ENCODE measurements around the gene DGKI. TPM values are rescaled to one million over a fixed set of nuclear protein-coding genes. Genes with fewer than 3 reads are reported as not detected.

DGKI gene
- total and polyA plus RNA-seq, 7 donors, result under 0.01 to 0.56 (median 0.44) TPM; not detected in 2

DNA sequence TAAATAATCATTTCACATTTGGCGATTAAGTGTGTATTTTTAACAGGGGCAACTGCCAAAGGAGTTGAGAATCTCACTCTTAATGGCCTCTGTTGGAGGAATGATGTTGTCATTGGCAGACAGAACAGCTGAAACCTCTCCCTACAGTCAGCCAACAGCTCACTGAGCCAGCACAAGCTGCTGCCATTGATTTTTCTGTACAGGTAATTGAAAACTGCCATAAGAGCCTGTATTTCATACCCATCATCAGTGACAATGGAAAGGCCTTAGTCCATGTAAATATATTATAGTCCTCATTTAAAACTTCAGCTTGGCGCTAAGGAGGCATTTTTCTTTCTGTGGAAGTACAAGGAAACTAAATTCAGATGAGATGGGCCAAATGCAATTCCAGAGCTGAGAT lies 475.2 kb downstream of the DGKI start:
- H3K27me3 ChIP-seq (ENCODE audit: insufficient read depth in 3 of 3, low read length in 2 of 3), result no peaks in the 10 kb centered on the region
- no peak overlapping the region for H3K27ac ChIP-seq
- H3K36me3 ChIP-seq (ENCODE audit: insufficient read depth in 1 of 2, low read depth in 1 of 2), result no peaks in the 10 kb centered on the region
- no peak for ATAC-seq
- no peak overlapping the region for H3K4me3 ChIP-seq
- no peaks in the 10 kb centered on the region for H3K4me1 ChIP-seq
- intact Hi-C loops (cut with DNase I), result no loop called here
- 68 to 79% (median 78%) methylated on average over 2 of the region's 2 CpGs for WGBS, 3 donors
- TF ChIP-seq CTCF (IDR thresholded peaks at IDR 0.05), result no peak
- H3K9me3 ChIP-seq, result no peaks in the 10 kb centered on the region
- no peak for DNase-seq

DNA sequence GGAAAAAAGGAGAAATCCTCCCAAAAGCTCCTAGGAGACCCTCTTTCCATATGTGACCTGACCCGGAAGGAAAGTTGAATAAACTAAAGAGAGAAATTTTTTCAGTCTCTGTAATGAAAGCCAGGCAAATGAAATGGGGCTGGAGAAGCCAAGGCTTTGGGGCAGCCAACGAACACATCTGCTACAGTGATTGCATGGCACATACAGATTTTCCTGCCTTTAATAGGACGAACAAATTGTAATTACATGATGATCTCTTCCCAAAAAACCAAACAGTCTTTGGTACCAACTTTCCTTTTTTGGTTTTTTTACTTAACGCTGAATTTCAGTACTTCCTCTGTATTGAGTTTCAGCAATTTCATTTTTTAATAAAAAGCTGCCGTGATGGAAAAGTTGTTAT lies 479.8 kb downstream of the DGKI start:
- TF ChIP-seq CTCF (IDR thresholded peaks at IDR 0.05), result no peak
- ATAC-seq, result no peak
- WGBS, 3 donors, result 27 to 44% (median 34%) methylated on average over 5 of the region's 5 CpGs

GRCh38 chr7:137363683-137364082 lies 483.1 kb downstream of the DGKI start:
- Histone ChIP-seq H3K4me1 (no peaks in the 10 kb centered on the region), H3K4me3 (no peak overlapping the region), H3K9me3 (no peaks in the 10 kb centered on the region), H3K36me3 (ENCODE audit: insufficient read depth in 1 of 2, low read depth in 1 of 2) (no peaks in the 10 kb centered on the region), H3K27ac (no peak overlapping the region), H3K27me3 (ENCODE audit: insufficient read depth in 3 of 3, low read length in 2 of 3) (no peaks in the 10 kb centered on the region)
- intact Hi-C loops (cut with DNase I), result no loop called here
- 91 to 97% (median 91%) methylated on average over 6 of the region's 6 CpGs for WGBS, 3 donors
- DNase-seq (no peak), ATAC-seq (no peak)
- no peak for TF ChIP-seq CTCF (IDR thresholded peaks at IDR 0.05)

More for the DNA sequence above, 479.8 kb downstream of the DGKI start:
- Histone ChIP-seq H3K4me3 (no peak overlapping the region), H3K27me3 (ENCODE audit: insufficient read depth in 3 of 3, low read length in 2 of 3) (no peaks in the 10 kb centered on the region), H3K9me3 (no peaks in the 10 kb centered on the region), H3K4me1 (no peaks in the 10 kb centered on the region), H3K27ac (no peak overlapping the region), H3K36me3 (ENCODE audit: insufficient read depth in 1 of 2, low read depth in 1 of 2) (no peaks in the 10 kb centered on the region)
- no peak for DNase-seq
- intact Hi-C loops (cut with DNase I), result no loop called here

- no peak for DNase-seq
- Histone ChIP-seq H3K4me3 (no peak overlapping the region), H3K27me3 (ENCODE audit: insufficient read depth in 3 of 3, low read length in 2 of 3) (no peaks in the 10 kb centered on the region), H3K27ac (no peak overlapping the region), H3K4me1 (no peaks in the 10 kb centered on the region), H3K9me3 (no peaks in the 10 kb centered on the region), H3K36me3 (ENCODE audit: insufficient read depth in 1 of 2, low read depth in 1 of 2) (no peaks in the 10 kb centered on the region)
- 42 to 89% (median 43%) methylated on average over 1 of the region's 1 CpG for WGBS, 3 donors
- TF ChIP-seq CTCF (IDR thresholded peaks at IDR 0.05), result no peak
- no peak for ATAC-seq
- intact Hi-C loops (cut with DNase I), result no loop called here
Observed at GRCh38 chr7:137360087-137360679, 486.6 kb downstream of the DGKI start.

GRCh38 chr7:137354961-137355360 lies 491.8 kb downstream of the DGKI start:
- DNase-seq (no peak), ATAC-seq (no peak)
- H3K9me3 ChIP-seq, result peaks cover 3% of the 10 kb centered on the region
- no peaks in the 10 kb centered on the region for H3K27me3 ChIP-seq (ENCODE audit: insufficient read depth in 3 of 3, low read length in 2 of 3)
- no peak overlapping the region for H3K27ac ChIP-seq
- TF ChIP-seq CTCF (IDR thresholded peaks at IDR 0.05), result no peak
- H3K4me3 ChIP-seq, result no peak overlapping the region
- intact Hi-C loops (cut with DNase I), result no loop called here
- no peaks in the 10 kb centered on the region for H3K36me3 ChIP-seq (ENCODE audit: insufficient read depth in 1 of 2, low read depth in 1 of 2)
- no peaks in the 10 kb centered on the region for H3K4me1 ChIP-seq
